Epithelial cell of esophagus (primary cell): Measurements from ENCODE around the gene SLC6A18.

ENCODE experiments used
- DNase-seq: peaks from one replicate; pipeline ENCODE4 v3.0.0; 2010; ENCODE audit warnings: low read depth
- H3K4me3 ChIP-seq: 2 replicates; pipeline ENCODE4 v1.5.1; 2011; ENCODE audit warnings: mild to moderate bottlenecking, low read length, control low read depth
- TF ChIP-seq, protein P1 (sequence below): IDR thresholded peaks from 2 replicates; pipeline ENCODE4 v1.5.1; 2011; ENCODE audit warnings: low read depth, mild to moderate bottlenecking, low read length, control low read depth, inconsistent platforms; ENCODE audit not compliant: insufficient read depth; ENCODE audit errors: missing control alignments

SLC6A18 gene

DNA sequence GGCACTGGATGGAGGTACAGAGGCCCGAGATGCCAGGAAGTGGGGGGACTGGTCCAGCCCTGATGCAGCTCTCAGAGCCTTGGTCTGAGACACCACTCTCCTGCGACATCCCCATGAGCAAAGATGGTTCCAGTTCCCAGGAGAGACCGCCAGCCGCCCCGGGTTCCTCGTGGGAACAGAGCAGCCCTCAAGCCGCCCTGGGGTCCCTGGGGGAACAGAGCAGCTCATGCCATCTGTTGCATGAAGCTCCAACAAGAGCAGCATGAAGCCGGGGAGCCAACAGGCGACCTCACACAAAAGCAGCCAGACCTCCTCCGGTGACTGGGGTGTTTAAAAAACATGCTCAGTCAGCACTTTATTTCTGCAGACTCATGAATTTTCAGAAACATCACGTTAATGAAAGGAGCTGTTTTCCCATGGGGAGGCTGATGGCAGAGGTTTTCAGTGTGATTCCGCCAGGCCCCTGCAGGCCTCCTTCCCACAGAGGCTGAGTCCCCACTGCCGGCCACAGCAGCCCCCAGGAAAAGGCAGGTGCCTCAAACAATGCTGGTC lies 6.2 kb downstream of the SLC6A18 start:
- TF ChIP-seq, protein P1, sequence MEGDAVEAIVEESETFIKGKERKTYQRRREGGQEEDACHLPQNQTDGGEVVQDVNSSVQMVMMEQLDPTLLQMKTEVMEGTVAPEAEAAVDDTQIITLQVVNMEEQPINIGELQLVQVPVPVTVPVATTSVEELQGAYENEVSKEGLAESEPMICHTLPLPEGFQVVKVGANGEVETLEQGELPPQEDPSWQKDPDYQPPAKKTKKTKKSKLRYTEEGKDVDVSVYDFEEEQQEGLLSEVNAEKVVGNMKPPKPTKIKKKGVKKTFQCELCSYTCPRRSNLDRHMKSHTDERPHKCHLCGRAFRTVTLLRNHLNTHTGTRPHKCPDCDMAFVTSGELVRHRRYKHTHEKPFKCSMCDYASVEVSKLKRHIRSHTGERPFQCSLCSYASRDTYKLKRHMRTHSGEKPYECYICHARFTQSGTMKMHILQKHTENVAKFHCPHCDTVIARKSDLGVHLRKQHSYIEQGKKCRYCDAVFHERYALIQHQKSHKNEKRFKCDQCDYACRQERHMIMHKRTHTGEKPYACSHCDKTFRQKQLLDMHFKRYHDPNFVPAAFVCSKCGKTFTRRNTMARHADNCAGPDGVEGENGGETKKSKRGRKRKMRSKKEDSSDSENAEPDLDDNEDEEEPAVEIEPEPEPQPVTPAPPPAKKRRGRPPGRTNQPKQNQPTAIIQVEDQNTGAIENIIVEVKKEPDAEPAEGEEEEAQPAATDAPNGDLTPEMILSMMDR = no peak
- no peak for DNase-seq
- H3K4me3 ChIP-seq = no peak overlapping the region

DNA sequence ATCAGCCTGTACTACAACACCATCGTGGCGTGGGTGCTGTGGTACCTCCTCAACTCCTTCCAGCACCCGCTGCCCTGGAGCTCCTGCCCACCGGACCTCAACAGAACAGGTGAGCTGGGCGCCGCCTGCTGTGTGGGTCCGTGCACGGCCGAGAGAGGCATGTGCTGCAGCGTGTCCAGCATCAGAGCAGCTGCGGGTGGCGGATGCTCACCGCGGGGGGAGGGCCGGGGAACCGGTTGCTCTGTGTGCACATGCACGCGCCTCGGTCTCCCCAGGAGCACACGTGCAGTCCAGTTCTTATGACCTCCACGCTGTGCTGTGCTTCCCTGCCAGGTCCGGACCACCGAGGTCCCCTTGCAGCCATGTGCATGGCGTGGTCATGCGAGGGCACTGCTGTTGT lies 7.6 kb downstream of the SLC6A18 start:
- H3K4me3 ChIP-seq = no peak overlapping the region
- TF ChIP-seq, protein P1 = no peak
- no peak for DNase-seq

DNA sequence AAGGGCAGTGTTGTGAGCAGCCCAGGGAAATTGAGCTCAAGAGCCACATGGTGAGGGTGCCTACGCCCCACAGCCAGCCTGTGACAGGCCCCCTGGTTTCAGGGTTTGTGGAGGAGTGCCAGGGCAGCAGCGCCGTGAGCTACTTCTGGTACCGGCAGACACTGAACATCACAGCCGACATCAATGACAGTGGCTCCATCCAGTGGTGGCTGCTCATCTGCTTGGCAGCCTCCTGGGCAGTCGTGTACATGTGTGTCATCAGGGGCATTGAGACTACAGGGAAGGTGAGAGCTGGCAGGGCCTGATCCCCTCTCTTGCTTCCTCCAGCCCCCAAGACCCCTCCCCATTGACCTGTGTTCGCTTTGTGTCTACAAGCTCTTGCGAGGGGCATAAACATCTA lies 10.2 kb downstream of the SLC6A18 start:
- H3K4me3 ChIP-seq = no peak overlapping the region
- DNase-seq = no peak
- TF ChIP-seq, protein P1 = no peak

DNA sequence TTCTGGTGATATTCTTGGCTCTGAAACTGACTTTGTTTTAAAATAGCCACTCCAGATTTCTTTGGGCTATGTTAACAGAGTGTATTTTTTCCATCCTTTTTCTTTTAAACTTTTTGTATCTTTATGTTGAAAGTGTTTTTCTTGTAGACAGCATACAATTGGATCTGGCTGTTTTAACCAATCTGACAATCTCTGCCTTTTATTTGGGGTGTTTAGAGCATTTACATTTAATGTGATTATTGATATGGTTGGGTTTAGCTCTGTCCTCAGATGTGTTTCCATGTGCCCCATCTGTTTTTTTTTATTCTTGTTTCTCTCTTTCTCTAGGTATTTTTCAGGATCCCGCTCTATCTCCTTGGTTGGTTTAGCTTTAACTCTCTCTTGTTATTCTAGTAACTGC lies 10.7 kb downstream of the SLC6A18 start:
- no peak for DNase-seq
- TF ChIP-seq, protein P1 = no peak
- H3K4me3 ChIP-seq = no peak overlapping the region

DNA sequence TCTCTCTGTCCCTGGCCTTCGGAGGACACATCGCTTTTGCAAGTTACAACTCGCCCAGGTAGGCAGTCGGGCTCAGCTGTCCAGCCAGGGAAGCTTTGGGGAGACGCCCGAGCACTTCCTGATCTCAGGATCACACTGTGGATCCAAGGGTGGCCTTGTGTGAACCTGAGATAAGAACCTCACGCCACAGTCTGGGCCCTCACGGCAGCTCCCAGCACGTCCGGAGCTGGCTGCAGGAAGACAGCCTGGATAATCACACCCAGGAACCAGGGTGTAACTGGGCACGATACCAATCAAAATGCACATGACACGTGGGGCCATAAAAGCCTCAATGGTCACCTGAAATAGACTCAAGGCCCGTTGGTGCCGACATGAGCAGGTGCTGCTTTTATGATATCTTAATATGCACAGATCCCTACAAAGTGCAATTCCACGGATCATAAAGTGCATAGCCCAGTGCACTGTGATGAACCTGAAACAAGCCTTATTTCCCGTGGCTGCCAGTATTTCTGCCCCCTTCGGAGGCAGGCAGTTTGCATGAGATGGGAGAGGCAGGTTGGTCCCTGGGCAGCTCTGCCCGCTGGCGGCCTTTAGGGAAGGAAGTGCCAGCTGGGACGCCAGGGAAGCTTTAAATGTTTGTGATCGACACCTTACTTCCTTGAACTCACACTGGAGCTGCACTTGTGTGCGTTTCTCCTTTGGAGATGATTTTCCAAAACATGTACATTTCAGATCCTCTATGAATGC lies 14.5 kb downstream of the SLC6A18 start:
- DNase-seq = no peak
- H3K4me3 ChIP-seq = no peak overlapping the region
- TF ChIP-seq, protein P1 = no peak

DNA sequence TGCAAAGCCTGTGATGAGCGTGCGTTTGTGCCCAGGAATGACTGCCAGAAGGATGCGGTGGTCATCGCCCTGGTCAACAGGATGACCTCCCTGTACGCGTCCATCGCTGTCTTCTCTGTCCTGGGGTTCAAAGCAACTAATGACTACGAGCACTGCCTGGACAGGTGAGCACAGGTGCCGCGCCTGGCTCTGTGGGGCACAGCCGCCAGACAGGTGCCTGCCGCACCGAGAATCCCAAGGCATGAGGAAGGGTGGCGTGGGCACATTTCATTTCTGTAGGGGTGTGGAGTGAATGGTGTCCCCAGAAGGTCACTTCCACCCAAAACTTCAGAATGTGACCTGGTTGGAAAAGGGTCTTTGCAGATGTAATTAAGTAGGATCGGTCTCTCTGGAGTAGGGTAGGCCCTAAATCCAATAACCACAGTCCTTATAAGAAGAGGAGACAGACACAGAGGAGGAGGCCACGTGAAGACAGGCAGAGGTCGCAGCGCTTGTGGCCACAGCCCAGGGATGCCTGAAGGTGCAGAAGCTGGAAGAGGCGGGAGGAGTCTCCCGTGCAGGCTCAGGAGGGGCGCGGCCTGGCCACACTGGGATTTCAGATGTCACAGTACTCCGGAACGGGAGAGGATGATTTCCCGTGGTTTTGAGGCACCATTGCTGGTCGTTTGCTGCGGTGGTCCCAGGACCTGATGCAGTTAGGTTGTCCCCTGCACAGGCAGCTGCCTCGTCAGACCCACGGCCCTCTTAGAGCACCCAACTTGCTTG lies 15.5 kb downstream of the SLC6A18 start:
- no peak for DNase-seq
- TF ChIP-seq, protein P1 = no peak
- no peak overlapping the region for H3K4me3 ChIP-seq
